HepG2 (cell line): Measurements from ENCODE around the gene ING5. TPM values are rescaled to one million over a fixed set of nuclear protein-coding genes. Genes with fewer than 3 reads are reported as not detected.

Experiments
- ARHGAP35 ChIP-seq: sonication (generic); formaldehyde crosslinking; IDR thresholded peaks from 2 replicates; pipeline ENCODE4 v1.9.0; 2022; ENCODE audit warnings: mild to moderate bottlenecking, inconsistent platforms, moderate library complexity, missing genetic modification reagents, borderline replicate concordance
- ATF7-NPFF ChIP-seq: sonication (generic); formaldehyde crosslinking; IDR thresholded peaks from 2 replicates; pipeline ENCODE4 v1.8.1; 2023; ENCODE audit warnings: mild to moderate bottlenecking, low read depth, missing genetic modification reagents, moderate library complexity
- CENPBD1 ChIP-seq: sonication (generic); formaldehyde crosslinking; IDR thresholded peaks from 2 replicates; pipeline ENCODE4 v1.8.0; 2022; ENCODE audit warnings: missing genetic modification reagents, low read depth, mild to moderate bottlenecking, borderline replicate concordance
- DMAP1 ChIP-seq: IDR thresholded peaks from 2 replicates; pipeline ENCODE4 v1.6.1; 2016
- HNRNPH1 ChIP-seq: fragments of 200-400 bp; formaldehyde crosslinking; optimal IDR thresholded peaks from 2 replicates; pipeline ENCODE3; 2017; ENCODE audit warnings: mild to moderate bottlenecking, low read depth, low read length
- HNRNPLL ChIP-seq: fragments of 200-400 bp; formaldehyde crosslinking; IDR thresholded peaks from 2 replicates; pipeline ENCODE4 v1.6.1; 2017; ENCODE audit warnings: mild to moderate bottlenecking, low read depth, low read length; ENCODE audit not compliant: poor library complexity, severe bottlenecking
- MED8 ChIP-seq: sonication (generic); formaldehyde crosslinking; IDR thresholded peaks from 2 replicates; pipeline ENCODE4 v1.8.1; 2023; ENCODE audit warnings: mild to moderate bottlenecking, missing genetic modification reagents; ENCODE audit not compliant: insufficient replicate concordance
- NFATC3 ChIP-seq: sonication (generic); formaldehyde crosslinking; IDR thresholded peaks from 2 replicates; pipeline ENCODE4 v1.5.1; 2020; ENCODE audit warnings: mild to moderate bottlenecking, missing genetic modification reagents
- NFYC ChIP-seq: IDR thresholded peaks from 2 replicates; pipeline ENCODE4 v1.6.1; 2016; ENCODE audit warnings: missing genetic modification reagents, missing compliant biosample characterization
- NPAS2 ChIP-seq: sonication (generic); formaldehyde crosslinking; IDR thresholded peaks from 2 replicates; pipeline ENCODE4 v1.8.0; 2022; ENCODE audit warnings: mild to moderate bottlenecking, missing genetic modification reagents, borderline replicate concordance
- RBFOX2 ChIP-seq: fragments of 200-400 bp; formaldehyde crosslinking; IDR thresholded peaks from 2 replicates; pipeline ENCODE4 v1.6.1; 2017; ENCODE audit warnings: low read depth, mild to moderate bottlenecking, low read length
- SMARCE1 ChIP-seq: fragments of 450-650 bp; IDR thresholded peaks from 2 replicates; pipeline ENCODE4 v1.6.1; 2017; ENCODE audit warnings: borderline replicate concordance
- SP5 ChIP-seq: IDR thresholded peaks from 2 replicates; pipeline ENCODE4 v1.6.1; 2016; ENCODE audit warnings: low read depth, borderline replicate concordance
- SRSF9 ChIP-seq: fragments of 200-400 bp; formaldehyde crosslinking; IDR thresholded peaks from 2 replicates; pipeline ENCODE4 v1.6.1; 2018; ENCODE audit warnings: borderline replicate concordance, mild to moderate bottlenecking, low read depth, low read length; ENCODE audit not compliant: insufficient read depth, poor library complexity, severe bottlenecking
- ZBTB2 ChIP-seq: sonication (generic); formaldehyde crosslinking; IDR thresholded peaks from 2 replicates; pipeline ENCODE4 v1.8.0; 2022; ENCODE audit warnings: low read depth, missing genetic modification reagents
- ZBTB26 ChIP-seq: IDR thresholded peaks from 2 replicates; pipeline ENCODE4 v1.6.1; 2016; ENCODE audit warnings: missing compliant biosample characterization, missing genetic modification reagents, borderline replicate concordance
- ZFP62 ChIP-seq: sonication (generic); formaldehyde crosslinking; IDR thresholded peaks from 2 replicates; pipeline ENCODE4 v1.4.0; 2020; ENCODE audit warnings: missing genetic modification reagents
- ZFP91 ChIP-seq: sonication (generic); formaldehyde crosslinking; IDR thresholded peaks from 2 replicates; pipeline ENCODE4 v1.9.0; 2022; ENCODE audit warnings: missing genetic modification reagents, mild to moderate bottlenecking, borderline replicate concordance
- ZNF207 ChIP-seq: fragments of 450-650 bp; IDR thresholded peaks from 2 replicates; pipeline ENCODE4 v1.6.1; 2016; ENCODE audit warnings: antibody characterized with exemption, borderline replicate concordance
- ZNF572 ChIP-seq: sonication (generic); formaldehyde crosslinking; IDR thresholded peaks from 2 replicates; pipeline ENCODE4 v1.5.1; 2020; ENCODE audit warnings: mild to moderate bottlenecking, missing genetic modification reagents
- ZNF691 ChIP-seq: sonication (generic); formaldehyde crosslinking; IDR thresholded peaks from 2 replicates; pipeline ENCODE4 v1.4.0; 2020; ENCODE audit warnings: missing genetic modification reagents, low read depth, mild to moderate bottlenecking, borderline replicate concordance
- ZNF724P ChIP-seq: sonication (generic); formaldehyde crosslinking; IDR thresholded peaks from 2 replicates; pipeline ENCODE4 v1.8.0; 2022; ENCODE audit warnings: missing genetic modification reagents, borderline replicate concordance
- polyA plus RNA-seq, 8 experiments: library from polyadenylated mRNA; depleted of rRNA in 3 of 8; stranded (reverse) in 7 of 8; unstranded in 1 of 8; fragments of >200 nt; fragmentation: Illumina TruSeq in 4 of 8; extraction: Trizol in 4 of 8; gene quantifications; 2 replicates each; pipeline versions ENCODE4 v1.2.1 to v1.2.3, GENCODE V29; 2011 to 2016; ENCODE audit warnings: low read depth in 4 of 8, missing spikeins in 1 of 8, mixed read lengths in 1 of 8; ENCODE audit not compliant: insufficient read depth in 1 of 8
- total RNA-seq, 5 experiments: library from RNA; depleted of rRNA; stranded (reverse); fragments of >200 nt; fragmentation: Illumina TruSeq; extraction: Trizol; gene quantifications; 2 replicates each; pipeline ENCODE4 v1.2.3, GENCODE V29; 2016; ENCODE audit warnings: low read depth in 1 of 5

ING5 gene
- total and polyA plus RNA-seq, 2 of the 13 experiments (the other 11 are each of a cell fraction or from before 2014, with no cell fraction given) = 61.9 to 71.9 TPM

GRCh38 chr2:241653210-241653750, 48.6 kb upstream of the ING5 start (continued):
- peak; percentile 88; the same call in 1 of the 2 replicates for TF ChIP-seq ZNF724P
- TF ChIP-seq ARHGAP35 = 0 out of 2 replicates have a peak, but pooled peaks have one; percentile 59
- no peak for TF ChIP-seq MED8 (CRISPR knock-in tag)
- TF ChIP-seq NPAS2 (CRISPR knock-in tag) = no peak
- no peak for TF ChIP-seq ZFP62 (CRISPR knock-in tag)
- TF ChIP-seq NFYC (CRISPR knock-in tag) = no peak
- peak; percentile 81; the same call in 1 of the 2 replicates for TF ChIP-seq ZBTB26 (CRISPR knock-in tag)
- TF ChIP-seq SMARCE1 = no peak
- no peak; the same call in 1 of the 2 replicates for TF ChIP-seq ATF7-NPFF
- TF ChIP-seq ZNF207 = no peak
- TF ChIP-seq RBFOX2 = no peak
- TF ChIP-seq SRSF9 = no peak
- peak; percentile 24 for TF ChIP-seq HNRNPLL
- 0 out of 2 replicates have a peak, but pooled peaks have one; percentile 30 for TF ChIP-seq SP5
- peak; percentile 81; the same call in 1 of the 2 replicates for TF ChIP-seq DMAP1 (CRISPR knock-in tag)
- peak; percentile 72; the same call in 1 of the 2 replicates for TF ChIP-seq ZNF572
- peak; percentile 94; the same call in 1 of the 2 replicates for TF ChIP-seq ZNF691
- TF ChIP-seq NFATC3 (CRISPR knock-in tag) = no peak
- no peak for TF ChIP-seq HNRNPH1
- peak; percentile 81 for TF ChIP-seq ZFP91 (CRISPR knock-in tag)
- no peak for TF ChIP-seq CENPBD1 (CRISPR knock-in tag)
- 0 out of 2 replicates have a peak, but pooled peaks have one; percentile 2 for TF ChIP-seq ZBTB2
